B cell (primary cell): ENCODE data around the gene INHBA. TPM values are rescaled to one million over a fixed set of nuclear protein-coding genes. Genes with fewer than 3 reads are reported as not detected.

Source experiments
- ATAC-seq: fragments of 200-7000 bp; cut with Tn5 transposase; one replicate; pipeline ENCODE4 v1.10.0; 2021; ENCODE audit warnings: low read depth, mild to moderate bottlenecking, moderate number of reproducible peaks, moderate library complexity
- CTCF ChIA-PET: fragments of 350-600 bp; sonication (Branson Sonifier 250); formaldehyde crosslinking; loops from one replicate; lab custom pipeline; 2021; ENCODE audit warnings: antibody characterized with exemption, inconsistent platforms; lab: Charles Lee
- POLR2A ChIA-PET: fragments of 350-600 bp; sonication (Branson Sonifier 250); formaldehyde crosslinking; loops from one replicate; lab custom pipeline; 2021; ENCODE audit warnings: antibody characterized with exemption; lab: Charles Lee
- DNase-seq: peaks from one replicate; pipeline ENCODE4 v3.0.0; 2013
- H2AFZ ChIP-seq: 2 replicates; pipeline ENCODE4 v1.6.1; 2012; ENCODE audit warnings: mild to moderate bottlenecking, low read depth, low read length; ENCODE audit not compliant: insufficient read depth, poor library complexity, severe bottlenecking
- H3K27ac ChIP-seq, 2 donors: 1 replicate in 1 of 2; 2 replicates in 1 of 2; pipeline ENCODE4 v1.5.1; 2012 to 2013; ENCODE audit warnings: low read length in 2 of 2, mild to moderate bottlenecking in 2 of 2, moderate library complexity in 1 of 2
- H3K27me3 ChIP-seq, 4 experiments: fragments of 200-600 bp in 1 of 4; sonication (generic) in 1 of 4; replicated peaks in 1 of 4; 1 replicate in 2 of 4; 2 replicates in 2 of 4; pipeline versions ENCODE4 v1.6.1 to v1.7.0; 2013 to 2016; ENCODE audit warnings: low read length in 3 of 4, mild to moderate bottlenecking in 2 of 4, mixed read lengths in 1 of 4, moderate library complexity in 1 of 4; ENCODE audit not compliant: insufficient read depth in 4 of 4, control insufficient read depth in 3 of 4; ENCODE audit errors: control extremely low read depth in 1 of 4
- H3K36me3 ChIP-seq, 2 experiments: replicated peaks in 1 of 2; 1 replicate in 1 of 2; 2 replicates in 1 of 2; pipeline versions ENCODE4 v1.6.1 to v1.7.1; 2013; ENCODE audit warnings: low read length in 1 of 2; ENCODE audit not compliant: insufficient read depth in 2 of 2, control insufficient read depth in 1 of 2; ENCODE audit errors: control extremely low read depth in 1 of 2, extremely low read depth in 1 of 2
- H3K4me1 ChIP-seq, 2 donors: fragments of 200-600 bp in 1 of 2; sonication (generic) in 1 of 2; 1 replicate in 1 of 2; 2 replicates in 1 of 2; pipeline versions ENCODE4 v1.5.1 to v1.6.1; 2013 to 2017; ENCODE audit warnings: low read length in 2 of 2; ENCODE audit not compliant: control insufficient read depth in 2 of 2, insufficient read depth in 2 of 2
- H3K4me2 ChIP-seq: replicated peaks from 2 replicates; pipeline ENCODE3; 2012; ENCODE audit warnings: mild to moderate bottlenecking, low read depth, low read length; ENCODE audit not compliant: poor library complexity, severe bottlenecking
- H3K4me3 ChIP-seq, 5 experiments: fragments of 200-600 bp in 1 of 5; sonication (generic) in 1 of 5; 1 replicate in 3 of 5; 2 replicates in 2 of 5; pipeline versions ENCODE4 v1.5.1 to v1.7.0; 2011 to 2016; ENCODE audit warnings: low read length in 4 of 5, mild to moderate bottlenecking in 4 of 5, low read depth in 2 of 5, control low read depth in 1 of 5, moderate library complexity in 1 of 5; ENCODE audit not compliant: insufficient read depth in 1 of 5; ENCODE audit errors: control extremely low read depth in 1 of 5, extremely low read depth in 1 of 5
- H3K79me2 ChIP-seq: fragments of 200-600 bp; sonication (generic); one replicate; pipeline ENCODE4 v1.6.0; 2016; ENCODE audit warnings: low read length; ENCODE audit not compliant: control insufficient read depth, insufficient read depth
- H3K9ac ChIP-seq: fragments of 200-600 bp; sonication (generic); 2 replicates; pipeline ENCODE4 v1.6.1; 2017; ENCODE audit warnings: mild to moderate bottlenecking, low read length, moderate library complexity
- H3K9me3 ChIP-seq, 3 donors: one replicate each; pipeline versions ENCODE4 v1.6.1 to v1.7.1; 2013; ENCODE audit warnings: low read length in 2 of 3; ENCODE audit not compliant: control insufficient read depth in 2 of 3, insufficient read depth in 1 of 3; ENCODE audit errors: control extremely low read depth in 1 of 3
- H4K20me1 ChIP-seq: 2 replicates; pipeline ENCODE4 v1.6.0; 2012; ENCODE audit warnings: mild to moderate bottlenecking, low read length; ENCODE audit not compliant: insufficient read depth, control insufficient read depth, poor library complexity, severe bottlenecking
- H3K27ac Mint-ChIP-seq: one replicate; pipeline ENCODE4 v1.8.0; 2021; ENCODE audit warnings: mixed read lengths
- H3K27me3 Mint-ChIP-seq: one replicate; pipeline ENCODE4 v1.8.0; 2021; ENCODE audit warnings: mixed read lengths
- H3K4me1 Mint-ChIP-seq: one replicate; pipeline ENCODE4 v1.8.0; 2021; ENCODE audit warnings: mixed read lengths
- H3K4me3 Mint-ChIP-seq: one replicate; pipeline ENCODE4 v1.8.0; 2021; ENCODE audit warnings: mixed read lengths
- H3K9me3 Mint-ChIP-seq: one replicate; pipeline ENCODE4 v1.8.0; 2022; ENCODE audit warnings: mixed read lengths; ENCODE audit not compliant: insufficient read depth
- CTCF ChIP-seq: fragments of 200-600 bp; IDR thresholded peaks from one replicate; pipeline ENCODE4 v1.8.0; 2022; ENCODE audit warnings: antibody characterized with exemption, mild to moderate bottlenecking
- EZH2 ChIP-seq: IDR thresholded peaks from 2 replicates; pipeline ENCODE4 v1.6.1; 2012; ENCODE audit warnings: borderline replicate concordance, low read depth, mild to moderate bottlenecking, moderate library complexity, low read length; ENCODE audit not compliant: insufficient read depth, poor library complexity, severe bottlenecking
- WGBS: methylation state at CpG from one replicate; pipeline ENCODE4 v1.1.5; 2013; ENCODE audit warnings: missing lambda C conversion rate; ENCODE audit not compliant: insufficient coverage; 5-methylcytosine and 5-hydroxymethylcytosine counted together
- intact Hi-C: fragments of 100-400 bp; cut with micrococcal nuclease; formaldehyde crosslinking; loops from one replicate; pipeline ENCODE4 v1.10.0; 2022
- polyA plus RNA-seq: library from polyadenylated mRNA; depleted of rRNA; stranded (reverse); fragments of >200 nt; gene quantifications from 2 replicates; pipeline ENCODE4 v1.2.3, GENCODE V29; 2012
- total RNA-seq, 2 donors: library from RNA; stranded (reverse); fragments of 120-200 nt in 1 of 2; gene quantifications; 1 replicate in 1 of 2; 2 replicates in 1 of 2; pipeline versions ENCODE4 v1.2.3 to v1.2.4, GENCODE V29; 2013 to 2022

The INHBA gene
- total and polyA plus RNA-seq, 2 donors (not counting 1 experiment from before 2014, with no cell fraction given), result not detected

GRCh38 chr7:41693150-41693997, 9.5 kb downstream of the INHBA start:
- H3K4me2 ChIP-seq, result no peak overlapping the region
- Mint-ChIP-seq H3K27ac (no peak overlapping the region), H3K4me1 (peaks cover 4% of the 10 kb centered on the region), H3K9me3 (no peaks in the 10 kb centered on the region), H3K4me3 (no peak overlapping the region), H3K27me3 (peaks cover 53% of the 10 kb centered on the region)
- H3K9ac ChIP-seq, result no peak overlapping the region
- no peak for TF ChIP-seq CTCF
- no peak for TF ChIP-seq EZH2
- no peaks in the 10 kb centered on the region for H3K36me3 ChIP-seq
- CTCF ChIA-PET, result interaction anchor here (0.6 to 1.3 kb wide), 2 partner anchors 10 to 12 kb away, joined by 3 to 6 read pairs; no protein-coding TSS in a partner anchor
- no peak overlapping the region for H3K4me3 ChIP-seq
- no peaks in the 10 kb centered on the region for H4K20me1 ChIP-seq
- POLR2A ChIA-PET, result no interaction called here
- intact Hi-C loops, result no loop called here
- DNase-seq (no peak), ATAC-seq (no peak)
- H2AFZ ChIP-seq, result no peak overlapping the region
- no peaks in the 10 kb centered on the region for H3K79me2 ChIP-seq
- no peaks in the 10 kb centered on the region for H3K4me1 ChIP-seq
- H3K27me3 ChIP-seq, result peaks cover 0 to 16% (median 9%) of the 10 kb centered on the region in 4 experiments
- no peak overlapping the region for H3K27ac ChIP-seq
- 83% methylated on average over 3 of the region's 10 CpGs for WGBS
- H3K9me3 ChIP-seq, result no peaks in the 10 kb centered on the region

GRCh38 chr7:41692251-41692650, 10.6 kb downstream of the INHBA start:
- Histone ChIP-seq H4K20me1 (no peaks in the 10 kb centered on the region), H3K4me1 (no peaks in the 10 kb centered on the region), H3K4me3 (no peak overlapping the region), H2AFZ (no peak overlapping the region), H3K9me3 (no peaks in the 10 kb centered on the region), H3K9ac (no peak overlapping the region), H3K36me3 (no peaks in the 10 kb centered on the region), H3K27ac (no peak overlapping the region), H3K4me2 (no peak overlapping the region), H3K27me3 (peaks cover 0 to 11% (median 3%) of the 10 kb centered on the region in 4 experiments), H3K79me2 (no peaks in the 10 kb centered on the region)
- no peak for DNase-seq
- POLR2A ChIA-PET, result no interaction called here
- intact Hi-C loops, result no loop called here
- peaks cover 42% of the 10 kb centered on the region for H3K27me3 Mint-ChIP-seq
- H3K27ac Mint-ChIP-seq, result no peak overlapping the region
- CTCF ChIA-PET, result interaction anchor here (1.3 kb wide), 1 partner anchor 13 kb away, joined by 6 read pairs; no protein-coding TSS in a partner anchor
- TF ChIP-seq EZH2, result no peak
- no peak for TF ChIP-seq CTCF
- H3K4me1 Mint-ChIP-seq, result peaks cover 4% of the 10 kb centered on the region
- H3K4me3 Mint-ChIP-seq, result no peak overlapping the region
- no peak for ATAC-seq
- WGBS, result 73% methylated on average over 4 of the region's 7 CpGs
- H3K9me3 Mint-ChIP-seq, result no peaks in the 10 kb centered on the region
